ENCODE measurements around the gene REL. TPM values are rescaled to one million over a fixed set of nuclear protein-coding genes. Genes with fewer than 3 reads are reported as not detected.
A peak's percentile ranks its signal among the peaks of the same experiment; 100 is the strongest.

REL gene
- 7.3 and 8.9 TPM in 2 replicates for total RNA-seq (2014; rRNA removed)
- percentile 62 among the genes with signal in this experiment for Bru-seq, nascent RNA
- BruChase-seq, experiment 1, labeled RNA remaining after a 6-hour chase, result percentile 55 among the genes with signal in this experiment
- BruChase-seq, experiment 2, labeled RNA remaining after a 2-hour chase, result percentile 66 among the genes with signal in this experiment
- long read RNA-seq, partial matches to known transcripts, result 1 of 8 reads
- long read RNA-seq, other reads (novel, unspliced or antisense), result 3 of 8 reads

DNA sequence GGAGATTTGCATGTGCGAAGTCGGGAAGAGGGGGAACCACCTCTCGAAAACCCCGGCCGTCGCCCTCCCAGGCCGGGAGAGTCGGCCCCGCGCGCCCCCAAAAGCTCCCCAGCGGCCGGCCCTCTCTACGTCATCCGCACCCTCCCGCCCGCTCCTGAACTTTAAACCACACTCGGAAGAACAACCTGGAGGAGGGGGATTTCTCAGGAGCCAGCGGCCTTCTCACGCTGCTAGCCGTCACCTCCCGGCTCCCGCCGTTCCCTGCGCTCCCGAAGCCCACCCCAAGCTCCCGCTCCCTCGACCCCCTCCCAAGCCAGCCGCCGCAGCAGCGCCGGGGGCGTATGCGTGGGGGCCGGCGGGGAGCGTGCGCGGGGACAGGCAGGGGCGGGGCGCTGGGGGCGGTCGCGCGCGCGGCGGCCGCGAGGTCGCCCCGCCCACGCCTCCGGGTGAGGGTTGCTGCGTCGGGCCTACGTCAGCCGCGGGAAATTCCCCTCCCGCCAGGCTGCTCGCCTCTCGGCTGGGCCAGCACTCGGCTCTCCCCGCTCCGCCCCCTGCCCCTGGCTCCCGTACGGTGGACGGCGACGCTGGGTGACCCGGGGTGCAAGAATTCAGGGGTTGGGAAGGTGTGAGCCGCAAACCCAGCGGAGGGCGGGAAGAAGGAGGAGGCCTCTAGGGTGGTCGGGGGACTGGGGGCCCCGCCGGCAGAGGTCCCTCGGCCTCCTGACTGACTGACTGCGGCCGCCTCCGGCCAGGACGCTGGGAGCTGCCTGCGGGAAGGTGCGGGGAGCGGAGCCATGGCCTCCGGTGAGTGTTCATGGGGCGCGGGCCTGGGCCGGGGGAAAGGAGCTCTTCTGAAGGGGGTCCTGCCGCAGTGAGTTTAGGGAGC is at the start of gene REL:
Gene REL, plus strand, starts transcription at position 528 of the 886 bp plus-strand sequence. Its CDS starts 267 bp downstream, at position 795.
- H3K9ac ChIP-seq (ENCODE audit: low read length), result peak within 1 kb of the TSS; percentile 90
- POLR2A ChIA-PET (ENCODE audit: unreplicated experiment), result interaction anchor here (0.7 kb wide), 1 partner anchor 44 kb away, joined by 3 read pairs; no protein-coding TSS in a partner anchor
- DNase-seq (peak; percentile 91), ATAC-seq (peak; percentile 94)
- peaks cover 49% of the 10 kb centered on the region for H3K79me2 ChIP-seq (ENCODE audit: low read length)
- peak within 1 kb of the TSS; percentile 95 for H2AFZ ChIP-seq (ENCODE audit: low read length)
- H4K20me1 ChIP-seq (ENCODE audit: low read length), result peaks cover 35% of the 10 kb centered on the region
- no peaks in the 10 kb centered on the region for H3F3A ChIP-seq (ENCODE audit: low read length, unreplicated experiment)
- CTCF ChIA-PET, result no interaction called here
- TF ChIP-seq EZH2 (IDR thresholded peaks at IDR 0.05; ENCODE audit: low read length, unreplicated experiment) (no peak), EZH2phosphoT487 (IDR thresholded peaks at IDR 0.05; ENCODE audit: borderline replicate concordance, low read length) (no peak)
- TF ChIP-seq, protein P1, sequence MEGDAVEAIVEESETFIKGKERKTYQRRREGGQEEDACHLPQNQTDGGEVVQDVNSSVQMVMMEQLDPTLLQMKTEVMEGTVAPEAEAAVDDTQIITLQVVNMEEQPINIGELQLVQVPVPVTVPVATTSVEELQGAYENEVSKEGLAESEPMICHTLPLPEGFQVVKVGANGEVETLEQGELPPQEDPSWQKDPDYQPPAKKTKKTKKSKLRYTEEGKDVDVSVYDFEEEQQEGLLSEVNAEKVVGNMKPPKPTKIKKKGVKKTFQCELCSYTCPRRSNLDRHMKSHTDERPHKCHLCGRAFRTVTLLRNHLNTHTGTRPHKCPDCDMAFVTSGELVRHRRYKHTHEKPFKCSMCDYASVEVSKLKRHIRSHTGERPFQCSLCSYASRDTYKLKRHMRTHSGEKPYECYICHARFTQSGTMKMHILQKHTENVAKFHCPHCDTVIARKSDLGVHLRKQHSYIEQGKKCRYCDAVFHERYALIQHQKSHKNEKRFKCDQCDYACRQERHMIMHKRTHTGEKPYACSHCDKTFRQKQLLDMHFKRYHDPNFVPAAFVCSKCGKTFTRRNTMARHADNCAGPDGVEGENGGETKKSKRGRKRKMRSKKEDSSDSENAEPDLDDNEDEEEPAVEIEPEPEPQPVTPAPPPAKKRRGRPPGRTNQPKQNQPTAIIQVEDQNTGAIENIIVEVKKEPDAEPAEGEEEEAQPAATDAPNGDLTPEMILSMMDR (conservative IDR thresholded peaks at IDR 0.05; ENCODE audit: low read depth, low read length), result no peak
- H3K4me1 ChIP-seq (ENCODE audit: insufficient read depth, low read length), result peaks cover 9% of the 10 kb centered on the region
- peak within 1 kb of the TSS; percentile 89 for H3K27ac ChIP-seq (ENCODE audit: low read length)
- H3K9me2 ChIP-seq (replicated peaks; ENCODE audit: low read length), result no peaks in the 10 kb centered on the region
- no TSS peak for BruUV-seq (replicated peaks)
- H3K36me3 ChIP-seq (ENCODE audit: low read depth, low read length), result no peaks in the 10 kb centered on the region
- H3K27me3 ChIP-seq (ENCODE audit: low read length), result no peaks in the 10 kb centered on the region
- no peaks in the 10 kb centered on the region for H3K9me3 ChIP-seq (ENCODE audit: low read length)
- peak within 1 kb of the TSS; percentile 90 for H3K4me3 ChIP-seq (ENCODE audit: low read length)
- H3K4me2 ChIP-seq (ENCODE audit: low read length), result peak within 1 kb of the TSS; percentile 87
- intact Hi-C loops (cut with micrococcal nuclease), result loop anchor here (5.0 kb wide), 3 partner anchors 89 to 136 kb away; partner anchors contain the start of genes PEX13 and PUS10

DNA sequence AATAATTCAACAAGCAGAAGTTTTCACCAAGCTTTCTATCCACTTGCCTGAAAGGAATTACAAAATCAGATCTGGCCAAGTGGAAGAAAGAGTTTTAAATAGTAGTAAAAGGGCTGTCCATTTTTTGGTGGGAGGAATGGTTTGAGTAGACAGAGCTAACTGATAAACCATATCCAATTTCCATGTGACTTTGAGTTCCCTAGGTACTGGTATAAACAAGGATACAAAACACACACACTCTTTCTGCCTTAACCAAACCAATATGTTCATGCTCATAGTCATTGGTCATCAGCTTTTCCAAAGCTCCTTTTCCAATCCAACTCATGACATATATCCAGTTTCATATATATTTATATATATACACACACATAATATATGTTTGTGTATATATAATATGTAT is 49.5 kb upstream of the REL start:
- H3K4me1 ChIP-seq (ENCODE audit: insufficient read depth, low read length), result no peaks in the 10 kb centered on the region
- no peaks in the 10 kb centered on the region for H3K79me2 ChIP-seq (ENCODE audit: low read length)
- no TSS peak for BruUV-seq (replicated peaks)
- intact Hi-C loops (cut with micrococcal nuclease), result no loop called here
- no peak overlapping the region for H3K4me3 ChIP-seq (ENCODE audit: low read length)
- no peak overlapping the region for H3K9ac ChIP-seq (ENCODE audit: low read length)
- no peaks in the 10 kb centered on the region for H3K9me3 ChIP-seq (ENCODE audit: low read length)
- H3K4me2 ChIP-seq (ENCODE audit: low read length), result no peak overlapping the region
- no peak for DNase-seq
- no peak for TF ChIP-seq EZH2phosphoT487 (IDR thresholded peaks at IDR 0.05; ENCODE audit: borderline replicate concordance, low read length)
- no peak for TF ChIP-seq EZH2 (IDR thresholded peaks at IDR 0.05; ENCODE audit: low read length, unreplicated experiment)
- TF ChIP-seq, protein P1 (conservative IDR thresholded peaks at IDR 0.05; ENCODE audit: low read depth, low read length), result no peak
- no peaks in the 10 kb centered on the region for H3K9me2 ChIP-seq (replicated peaks; ENCODE audit: low read length)
- H3K27me3 ChIP-seq (ENCODE audit: low read length), result peaks cover 29% of the 10 kb centered on the region
- no peaks in the 10 kb centered on the region for H4K20me1 ChIP-seq (ENCODE audit: low read length)
- ChIA-PET POLR2A (ENCODE audit: unreplicated experiment) (no interaction called here), CTCF (no interaction called here)
- no peaks in the 10 kb centered on the region for H3K36me3 ChIP-seq (ENCODE audit: low read depth, low read length)
- no peaks in the 10 kb centered on the region for H3F3A ChIP-seq (ENCODE audit: low read length, unreplicated experiment)
- no peak overlapping the region for H3K27ac ChIP-seq (ENCODE audit: low read length)
- no peak overlapping the region for H2AFZ ChIP-seq (ENCODE audit: low read length)
- ATAC-seq, result no peak

All from PC-3 (cell line).